AG09309 (cell line): Measurements from ENCODE around the gene MCHR2.
A peak's percentile ranks its signal among the peaks of the same experiment; 100 is the strongest.

ENCODE experiments used
- DNase-seq: peaks from one replicate; pipeline ENCODE4 v3.0.0-alpha.2; 2010; ENCODE audit warnings: low read depth
- H3K4me3 ChIP-seq: 2 replicates; pipeline ENCODE4 v1.5.1; 2011; ENCODE audit warnings: mild to moderate bottlenecking, low read depth, low read length, moderate library complexity; ENCODE audit not compliant: control insufficient read depth
- TF ChIP-seq, protein P1 (sequence below): IDR thresholded peaks from 2 replicates; pipeline ENCODE4 v1.5.1; 2011; ENCODE audit warnings: mild to moderate bottlenecking, low read depth, low read length, inconsistent platforms; ENCODE audit not compliant: insufficient read depth, control insufficient read depth; ENCODE audit errors: missing control alignments

Gene MCHR2

DNA sequence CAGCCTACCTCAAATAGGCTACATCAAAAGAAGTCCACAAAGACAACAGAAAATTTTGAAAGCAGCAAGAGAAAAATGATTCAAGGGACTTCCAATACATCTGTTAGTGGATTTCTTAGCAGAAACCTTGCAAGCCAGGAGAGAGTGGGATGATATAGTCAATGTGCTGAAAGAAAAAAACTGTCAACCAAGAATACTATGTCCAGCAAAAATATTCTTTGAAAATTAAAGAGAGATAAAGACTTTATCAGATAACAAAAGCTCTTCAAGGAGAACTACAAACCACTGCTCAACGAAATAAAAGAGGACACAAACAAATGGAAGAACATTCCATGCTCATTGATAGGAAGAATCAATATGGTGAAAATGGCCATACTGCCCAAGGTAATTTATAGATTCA is 34.0 kb downstream of the MCHR2 start:
- H3K4me3 ChIP-seq: no peak overlapping the region
- no peak for DNase-seq
- TF ChIP-seq, protein P1, sequence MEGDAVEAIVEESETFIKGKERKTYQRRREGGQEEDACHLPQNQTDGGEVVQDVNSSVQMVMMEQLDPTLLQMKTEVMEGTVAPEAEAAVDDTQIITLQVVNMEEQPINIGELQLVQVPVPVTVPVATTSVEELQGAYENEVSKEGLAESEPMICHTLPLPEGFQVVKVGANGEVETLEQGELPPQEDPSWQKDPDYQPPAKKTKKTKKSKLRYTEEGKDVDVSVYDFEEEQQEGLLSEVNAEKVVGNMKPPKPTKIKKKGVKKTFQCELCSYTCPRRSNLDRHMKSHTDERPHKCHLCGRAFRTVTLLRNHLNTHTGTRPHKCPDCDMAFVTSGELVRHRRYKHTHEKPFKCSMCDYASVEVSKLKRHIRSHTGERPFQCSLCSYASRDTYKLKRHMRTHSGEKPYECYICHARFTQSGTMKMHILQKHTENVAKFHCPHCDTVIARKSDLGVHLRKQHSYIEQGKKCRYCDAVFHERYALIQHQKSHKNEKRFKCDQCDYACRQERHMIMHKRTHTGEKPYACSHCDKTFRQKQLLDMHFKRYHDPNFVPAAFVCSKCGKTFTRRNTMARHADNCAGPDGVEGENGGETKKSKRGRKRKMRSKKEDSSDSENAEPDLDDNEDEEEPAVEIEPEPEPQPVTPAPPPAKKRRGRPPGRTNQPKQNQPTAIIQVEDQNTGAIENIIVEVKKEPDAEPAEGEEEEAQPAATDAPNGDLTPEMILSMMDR: no peak

DNA sequence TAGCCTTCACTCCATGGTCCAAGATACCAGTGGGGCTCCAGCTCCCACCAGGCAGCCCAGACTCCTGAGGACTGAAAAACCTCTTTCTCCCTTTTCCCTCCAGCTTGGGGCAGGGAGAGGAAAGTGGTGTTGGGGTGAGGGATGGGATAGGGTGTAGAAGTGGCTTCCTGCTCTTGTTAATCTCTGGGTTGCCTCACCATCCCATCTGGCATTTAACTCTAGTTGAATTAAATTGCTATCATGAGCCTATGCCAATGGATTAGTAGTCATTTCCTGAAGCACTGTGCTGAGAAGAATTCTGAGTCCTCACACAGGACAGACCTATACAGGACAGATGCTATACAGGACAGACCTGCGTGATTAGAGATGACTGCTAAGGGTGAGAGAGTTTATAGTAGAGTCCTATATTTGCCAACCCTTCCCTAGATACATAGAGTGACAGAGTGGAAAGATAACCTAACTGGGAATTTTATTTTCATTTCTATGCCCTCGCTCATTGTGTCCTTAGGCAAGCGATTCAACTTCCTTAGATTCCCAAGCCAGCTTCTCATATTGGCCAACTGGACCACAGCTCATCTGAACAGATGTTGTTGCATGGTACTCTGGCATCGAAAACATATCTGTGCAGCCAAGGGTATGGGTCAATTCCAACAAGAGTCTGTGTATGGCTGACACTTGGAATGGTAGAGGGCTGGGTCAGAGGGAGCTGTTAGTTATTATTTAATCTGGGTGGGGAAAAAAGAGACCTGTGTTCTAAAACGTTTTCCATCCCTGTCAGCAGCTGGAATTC is 42.8 kb downstream of the MCHR2 start:
- no peak for DNase-seq
- TF ChIP-seq, protein P1: no peak
- H3K4me3 ChIP-seq: no peak overlapping the region

DNA sequence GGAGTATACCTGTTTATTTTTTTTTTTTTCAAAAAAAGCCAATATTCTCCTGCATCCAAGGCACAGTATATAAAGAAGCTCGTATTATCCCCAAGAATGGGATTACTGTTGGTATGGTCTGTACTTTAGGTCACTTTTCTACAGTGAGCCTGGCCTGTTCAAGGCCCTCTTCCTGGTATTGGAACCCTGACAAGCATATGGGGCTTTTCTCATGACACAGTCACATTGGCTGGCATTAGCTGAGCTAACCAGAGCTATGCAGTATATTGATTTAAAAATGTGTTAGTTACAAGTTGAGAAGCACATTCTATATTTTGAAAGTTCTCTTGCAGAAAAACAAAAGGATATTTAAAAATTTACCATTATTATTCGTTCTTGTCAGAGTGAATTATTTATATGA is 48.0 kb downstream of the MCHR2 start:
- DNase-seq: no peak
- H3K4me3 ChIP-seq: no peak overlapping the region
- TF ChIP-seq, protein P1: no peak

DNA sequence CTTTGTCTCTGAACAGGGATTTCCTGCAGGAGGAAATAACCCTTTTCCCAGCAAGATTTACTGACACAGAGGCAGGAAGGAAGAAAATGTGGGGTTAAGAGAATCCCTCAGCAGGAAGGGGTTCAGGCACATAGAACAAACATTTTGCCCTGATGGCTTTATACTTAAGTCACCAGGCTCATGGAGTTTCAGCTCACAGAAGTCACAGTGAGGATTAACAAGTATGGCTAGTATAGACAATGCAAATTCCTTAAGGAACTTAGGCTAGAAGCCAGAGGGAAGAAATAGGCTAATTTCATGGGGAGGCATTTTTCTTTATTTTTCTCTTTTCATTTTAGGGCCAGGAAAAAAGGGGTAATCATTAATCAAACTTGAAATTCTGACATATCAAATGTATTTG is 50.2 kb downstream of the MCHR2 start:
- TF ChIP-seq, protein P1: no peak
- no peak for DNase-seq
- H3K4me3 ChIP-seq: no peak overlapping the region

DNA sequence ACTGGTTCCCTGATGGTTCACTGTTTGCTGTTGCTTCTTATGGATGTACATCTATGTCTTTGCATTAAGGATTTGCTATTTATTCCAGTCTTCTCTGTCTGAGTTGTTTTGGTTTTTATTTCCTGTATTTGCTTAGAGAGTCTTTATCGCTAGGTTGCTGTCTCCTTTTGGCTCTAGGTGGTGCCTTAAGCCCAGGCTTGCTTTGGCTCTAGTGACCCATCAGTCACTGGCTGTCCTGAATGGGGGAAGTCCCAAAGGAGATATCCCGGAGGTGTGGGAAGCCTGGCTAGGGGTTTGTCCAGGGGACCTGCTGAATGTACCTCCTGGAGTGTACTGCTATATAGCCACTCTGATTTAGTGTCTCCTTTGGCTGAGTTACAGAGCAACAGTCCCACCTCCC is 53.4 kb downstream of the MCHR2 start:
- no peak overlapping the region for H3K4me3 ChIP-seq
- TF ChIP-seq, protein P1: no peak
- no peak for DNase-seq

DNA sequence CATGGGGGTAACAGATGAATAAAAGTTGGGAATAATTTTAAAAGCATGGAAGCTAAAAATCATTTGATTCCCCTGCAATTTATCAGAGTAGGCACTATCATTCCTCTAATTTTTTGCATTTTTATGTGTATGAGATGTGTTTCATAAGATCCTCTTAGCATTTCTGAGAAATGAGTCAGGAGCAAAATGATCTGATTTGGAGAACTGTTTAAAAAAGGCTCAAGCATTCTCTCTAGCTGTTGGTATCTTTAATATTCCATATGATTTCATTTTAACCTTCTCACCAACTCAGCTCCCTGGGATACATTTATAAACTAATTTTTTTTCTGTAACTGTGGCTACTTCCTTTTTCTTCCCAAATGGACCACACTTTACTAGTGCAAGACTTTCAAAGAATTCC is 60.9 kb downstream of the MCHR2 start:
- TF ChIP-seq, protein P1: no peak
- DNase-seq: peak; percentile 48

More for the DNA sequence above, 60.9 kb downstream of the MCHR2 start:
- no peak overlapping the region for H3K4me3 ChIP-seq
